ENCODE results near the gene TSPEAR. TPM values are rescaled to one million over a fixed set of nuclear protein-coding genes. Genes with fewer than 3 reads are reported as not detected.

The TSPEAR gene
- total RNA-seq, 2 donors from 2014 or later = not detected

- Mint-ChIP-seq H3K4me1 (peaks cover 2% of the 10 kb centered on the region), H3K36me3 (ENCODE audit: low read depth) (no peaks in the 10 kb centered on the region), H3K27ac (peak overlapping the region; percentile 41), H3K4me3 (no peak overlapping the region), H3K27me3 (peaks cover 4% of the 10 kb centered on the region)
- DNase-seq (no peak), ATAC-seq (no peak)
- H3K9me3 ChIP-seq (ENCODE audit: control insufficient read depth, low read length, poor library complexity, severe bottlenecking) = no peaks in the 10 kb centered on the region
Observed at GRCh38 chr21:44516342-44516741, 195.0 kb downstream of the TSPEAR start.

- no peak for ATAC-seq
- H3K4me1 Mint-ChIP-seq = peaks cover 2% of the 10 kb centered on the region
- no peaks in the 10 kb centered on the region for H3K9me3 ChIP-seq (ENCODE audit: control insufficient read depth, low read length, poor library complexity, severe bottlenecking)
- H3K36me3 Mint-ChIP-seq (ENCODE audit: low read depth) = no peaks in the 10 kb centered on the region
- DNase-seq = no peak
- H3K27ac Mint-ChIP-seq = no peak overlapping the region
- no peak overlapping the region for H3K4me3 Mint-ChIP-seq
- H3K27me3 Mint-ChIP-seq = peaks cover 4% of the 10 kb centered on the region
Observed at GRCh38 chr21:44515359-44516165, 195.8 kb downstream of the TSPEAR start.

- DNase-seq = no peak
- Mint-ChIP-seq H3K4me3 (no peak overlapping the region), H3K36me3 (ENCODE audit: low read depth) (no peaks in the 10 kb centered on the region), H3K27me3 (no peaks in the 10 kb centered on the region), H3K27ac (no peak overlapping the region), H3K4me1 (peaks cover 2% of the 10 kb centered on the region)
- no peak for ATAC-seq
- no peaks in the 10 kb centered on the region for H3K9me3 ChIP-seq (ENCODE audit: control insufficient read depth, low read length, poor library complexity, severe bottlenecking)
Observed at GRCh38 chr21:44514746-44515358, 196.5 kb downstream of the TSPEAR start.

GRCh38 chr21:44514218-44514520, 197.2 kb downstream of the TSPEAR start:
- Mint-ChIP-seq H3K36me3 (ENCODE audit: low read depth) (no peaks in the 10 kb centered on the region), H3K27me3 (no peaks in the 10 kb centered on the region), H3K27ac (no peak overlapping the region), H3K4me3 (no peak overlapping the region), H3K4me1 (peaks cover 2% of the 10 kb centered on the region)
- no peaks in the 10 kb centered on the region for H3K9me3 ChIP-seq (ENCODE audit: control insufficient read depth, low read length, poor library complexity, severe bottlenecking)
- ATAC-seq (no peak), DNase-seq (no peak)

- no peak overlapping the region for H3K27ac Mint-ChIP-seq
- H3K36me3 Mint-ChIP-seq (ENCODE audit: low read depth) = no peaks in the 10 kb centered on the region
- peaks cover 2% of the 10 kb centered on the region for H3K4me1 Mint-ChIP-seq
- no peak for DNase-seq
- H3K4me3 Mint-ChIP-seq = no peak overlapping the region
- ATAC-seq = no peak
- H3K9me3 ChIP-seq (ENCODE audit: control insufficient read depth, low read length, poor library complexity, severe bottlenecking) = no peaks in the 10 kb centered on the region
- H3K27me3 Mint-ChIP-seq = no peaks in the 10 kb centered on the region
Observed at GRCh38 chr21:44513389-44514217, 197.8 kb downstream of the TSPEAR start.

GRCh38 chr21:44512496-44513388, 198.6 kb downstream of the TSPEAR start:
- no peaks in the 10 kb centered on the region for H3K9me3 ChIP-seq (ENCODE audit: control insufficient read depth, low read length, poor library complexity, severe bottlenecking)
- H3K27ac Mint-ChIP-seq = no peak overlapping the region
- ATAC-seq (no peak), DNase-seq (no peak)
- peak overlapping the region; percentile 12 for H3K4me3 Mint-ChIP-seq
- H3K27me3 Mint-ChIP-seq = no peaks in the 10 kb centered on the region
- H3K4me1 Mint-ChIP-seq = peaks cover 2% of the 10 kb centered on the region
- no peaks in the 10 kb centered on the region for H3K36me3 Mint-ChIP-seq (ENCODE audit: low read depth)

- H3K36me3 Mint-ChIP-seq (ENCODE audit: low read depth) = no peaks in the 10 kb centered on the region
- no peak overlapping the region for H3K4me3 Mint-ChIP-seq
- ATAC-seq (no peak), DNase-seq (no peak)
- no peaks in the 10 kb centered on the region for H3K27me3 Mint-ChIP-seq
- peaks cover 2% of the 10 kb centered on the region for H3K4me1 Mint-ChIP-seq
- H3K9me3 ChIP-seq (ENCODE audit: control insufficient read depth, low read length, poor library complexity, severe bottlenecking) = no peaks in the 10 kb centered on the region
- no peak overlapping the region for H3K27ac Mint-ChIP-seq
Observed at GRCh38 chr21:44511938-44512275, 199.5 kb downstream of the TSPEAR start.

- Mint-ChIP-seq H3K27me3 (no peaks in the 10 kb centered on the region), H3K27ac (no peak overlapping the region), H3K4me1 (no peaks in the 10 kb centered on the region), H3K36me3 (ENCODE audit: low read depth) (no peaks in the 10 kb centered on the region), H3K4me3 (peak overlapping the region; percentile 65)
- ATAC-seq (no peak), DNase-seq (no peak)
- no peaks in the 10 kb centered on the region for H3K9me3 ChIP-seq (ENCODE audit: control insufficient read depth, low read length, poor library complexity, severe bottlenecking)
Observed at GRCh38 chr21:44511219-44511937, 200.0 kb downstream of the TSPEAR start.

- H3K9me3 ChIP-seq (ENCODE audit: control insufficient read depth, low read length, poor library complexity, severe bottlenecking) = no peaks in the 10 kb centered on the region
- no peaks in the 10 kb centered on the region for H3K27me3 Mint-ChIP-seq
- DNase-seq (peak; percentile 70 to 86 (median 81)), ATAC-seq (peak; percentile 91)
- no peak overlapping the region for H3K27ac Mint-ChIP-seq
- H3K36me3 Mint-ChIP-seq (ENCODE audit: low read depth) = no peaks in the 10 kb centered on the region
- H3K4me3 Mint-ChIP-seq = peak overlapping the region; percentile 65
- H3K4me1 Mint-ChIP-seq = no peaks in the 10 kb centered on the region
Observed at GRCh38 chr21:44510508-44511218, 200.7 kb downstream of the TSPEAR start.

GRCh38 chr21:44510109-44510507, 201.3 kb downstream of the TSPEAR start:
- no peaks in the 10 kb centered on the region for H3K4me1 Mint-ChIP-seq
- no peaks in the 10 kb centered on the region for H3K27me3 Mint-ChIP-seq
- DNase-seq (no peak), ATAC-seq (no peak)
- H3K4me3 Mint-ChIP-seq = peak overlapping the region; percentile 65
- no peaks in the 10 kb centered on the region for H3K36me3 Mint-ChIP-seq (ENCODE audit: low read depth)
- H3K9me3 ChIP-seq (ENCODE audit: control insufficient read depth, low read length, poor library complexity, severe bottlenecking) = no peaks in the 10 kb centered on the region
- H3K27ac Mint-ChIP-seq = no peak overlapping the region

GRCh38 chr21:44509539-44509938, 201.8 kb downstream of the TSPEAR start:
- Mint-ChIP-seq H3K27ac (no peak overlapping the region), H3K36me3 (ENCODE audit: low read depth) (no peaks in the 10 kb centered on the region), H3K4me3 (peak overlapping the region; percentile 74), H3K4me1 (no peaks in the 10 kb centered on the region), H3K27me3 (no peaks in the 10 kb centered on the region)
- DNase-seq (no peak), ATAC-seq (no peak)
- no peaks in the 10 kb centered on the region for H3K9me3 ChIP-seq (ENCODE audit: control insufficient read depth, low read length, poor library complexity, severe bottlenecking)
